ENCODE measurements around the gene CFDP1.

- TF ChIP-seq, protein P1, sequence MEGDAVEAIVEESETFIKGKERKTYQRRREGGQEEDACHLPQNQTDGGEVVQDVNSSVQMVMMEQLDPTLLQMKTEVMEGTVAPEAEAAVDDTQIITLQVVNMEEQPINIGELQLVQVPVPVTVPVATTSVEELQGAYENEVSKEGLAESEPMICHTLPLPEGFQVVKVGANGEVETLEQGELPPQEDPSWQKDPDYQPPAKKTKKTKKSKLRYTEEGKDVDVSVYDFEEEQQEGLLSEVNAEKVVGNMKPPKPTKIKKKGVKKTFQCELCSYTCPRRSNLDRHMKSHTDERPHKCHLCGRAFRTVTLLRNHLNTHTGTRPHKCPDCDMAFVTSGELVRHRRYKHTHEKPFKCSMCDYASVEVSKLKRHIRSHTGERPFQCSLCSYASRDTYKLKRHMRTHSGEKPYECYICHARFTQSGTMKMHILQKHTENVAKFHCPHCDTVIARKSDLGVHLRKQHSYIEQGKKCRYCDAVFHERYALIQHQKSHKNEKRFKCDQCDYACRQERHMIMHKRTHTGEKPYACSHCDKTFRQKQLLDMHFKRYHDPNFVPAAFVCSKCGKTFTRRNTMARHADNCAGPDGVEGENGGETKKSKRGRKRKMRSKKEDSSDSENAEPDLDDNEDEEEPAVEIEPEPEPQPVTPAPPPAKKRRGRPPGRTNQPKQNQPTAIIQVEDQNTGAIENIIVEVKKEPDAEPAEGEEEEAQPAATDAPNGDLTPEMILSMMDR (IDR thresholded peaks at IDR 0.05; ENCODE audit: poor library complexity), result no peak
- TF ChIP-seq EZH2 (IDR thresholded peaks at IDR 0.05; ENCODE audit: borderline replicate concordance) (no peak), EZH2phosphoT487 (IDR thresholded peaks at IDR 0.05; ENCODE audit: low read depth, severe bottlenecking, unreplicated experiment) (no peak)
Observed at GRCh38 chr16:75372236-75372856, 61.0 kb downstream of the CFDP1 start.

Measured in hepatocyte (in vitro differentiated cells).